Myometrial cell (primary cell): ENCODE measurements around the gene KRR1. TPM values are rescaled to one million over a fixed set of nuclear protein-coding genes. Genes with fewer than 3 reads are reported as not detected.

Source experiments
- total RNA-seq: library from RNA; depleted of rRNA; stranded (reverse); fragments of >200 nt; gene quantifications from 2 replicates; pipeline ENCODE4 v1.2.3, GENCODE V29; 2015

KRR1 gene
- 17.6 and 38.5 TPM in 2 replicates for total RNA-seq

DNA sequence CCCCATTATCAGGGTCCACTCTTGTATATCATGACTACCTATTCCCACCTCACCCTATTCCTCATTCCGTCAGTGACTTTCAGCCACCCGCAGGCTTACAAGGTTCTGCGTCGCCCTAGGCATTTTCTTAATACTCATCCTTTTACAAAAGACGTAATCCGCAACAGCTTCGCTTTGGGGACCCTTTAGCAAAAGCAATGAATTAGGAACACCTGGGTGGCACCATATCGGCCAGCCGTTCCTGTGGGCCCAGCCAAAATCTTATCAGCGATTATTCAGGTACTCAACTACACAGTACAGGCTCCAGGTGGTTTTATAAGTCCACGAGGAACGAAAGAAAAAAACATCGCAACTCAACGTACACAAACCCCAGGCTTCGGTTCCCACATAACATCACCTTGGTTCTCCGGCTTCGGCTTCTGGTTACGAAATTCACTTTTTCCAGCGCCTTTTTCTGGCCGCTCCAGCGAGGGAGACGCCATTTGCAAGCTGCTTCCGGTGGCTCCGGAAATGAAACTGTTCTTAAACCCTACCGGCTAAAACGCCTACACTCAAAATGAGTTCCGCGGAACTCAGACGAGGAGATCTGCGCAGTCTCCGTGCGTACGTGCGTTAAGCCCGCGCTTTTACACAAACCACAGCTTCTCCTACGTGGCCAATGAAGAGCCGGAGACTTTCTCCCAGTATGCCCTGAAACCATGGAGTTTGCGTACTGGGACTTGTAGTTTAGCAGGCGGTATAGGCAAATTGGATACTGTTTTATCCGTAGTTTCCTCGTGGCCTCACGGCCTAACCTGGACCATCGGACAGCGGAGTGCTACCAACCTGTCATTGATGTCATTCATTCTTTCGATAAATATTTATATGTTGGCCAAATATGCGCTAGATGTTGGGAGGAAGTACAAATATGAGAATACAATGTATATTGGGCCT lies at the start of gene KRR1:
Gene KRR1, minus strand, starts transcription at position 494 of the 933 bp plus-strand sequence. Its CDS starts 12 bp downstream, at position 482.

DNA sequence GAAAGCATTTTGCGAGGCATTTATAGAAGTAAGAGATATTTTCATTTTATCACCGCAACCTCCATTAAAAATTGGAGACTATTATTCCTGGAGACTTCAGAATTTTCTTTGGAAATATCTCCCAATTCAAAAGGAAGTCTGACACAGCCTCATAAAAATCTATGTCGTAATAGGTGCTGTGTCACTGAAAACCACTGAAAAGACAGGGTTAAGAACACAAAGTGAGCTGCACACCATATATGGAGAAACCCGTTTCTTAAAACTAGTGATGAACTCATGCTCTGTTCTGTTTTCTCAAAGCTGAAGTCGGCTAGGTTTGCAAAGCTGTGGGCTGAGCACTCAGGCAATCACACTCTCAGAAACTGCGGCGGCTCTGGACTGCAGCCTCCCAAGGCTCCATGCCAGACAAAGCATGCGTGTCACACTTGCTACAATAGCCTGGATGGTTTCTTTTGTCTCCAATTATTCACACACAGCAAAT lies 30.9 kb downstream of the KRR1 start, which contains the start of gene GLIPR1:
Gene GLIPR1, plus strand, starts transcription at position 287 of the 481 bp plus-strand sequence. Its CDS starts 126 bp downstream, at position 413.

Other genes with a start within 250 kb of the KRR1 start
- 4.0 and 4.6 TPM in 2 replicates for gene CAPS2, start 181.3 kb downstream of the KRR1 start, total RNA-seq
- gene GLIPR1L1, start 176.9 kb downstream of the KRR1 start, total RNA-seq: not detected in 2 replicates
- 0.18 and 0.29 TPM in 2 replicates for gene GLIPR1L2, start 120.5 kb downstream of the KRR1 start, total RNA-seq
- gene GLIPR1, start 30.9 kb downstream of the KRR1 start, total RNA-seq: 40.1 and 64.2 TPM in 2 replicates